ENCODE data around the gene WNK2.

GRCh38 chr9:93355827-93356226 is 171.9 kb downstream of the WNK2 start:
- TF ChIP-seq, protein P1, sequence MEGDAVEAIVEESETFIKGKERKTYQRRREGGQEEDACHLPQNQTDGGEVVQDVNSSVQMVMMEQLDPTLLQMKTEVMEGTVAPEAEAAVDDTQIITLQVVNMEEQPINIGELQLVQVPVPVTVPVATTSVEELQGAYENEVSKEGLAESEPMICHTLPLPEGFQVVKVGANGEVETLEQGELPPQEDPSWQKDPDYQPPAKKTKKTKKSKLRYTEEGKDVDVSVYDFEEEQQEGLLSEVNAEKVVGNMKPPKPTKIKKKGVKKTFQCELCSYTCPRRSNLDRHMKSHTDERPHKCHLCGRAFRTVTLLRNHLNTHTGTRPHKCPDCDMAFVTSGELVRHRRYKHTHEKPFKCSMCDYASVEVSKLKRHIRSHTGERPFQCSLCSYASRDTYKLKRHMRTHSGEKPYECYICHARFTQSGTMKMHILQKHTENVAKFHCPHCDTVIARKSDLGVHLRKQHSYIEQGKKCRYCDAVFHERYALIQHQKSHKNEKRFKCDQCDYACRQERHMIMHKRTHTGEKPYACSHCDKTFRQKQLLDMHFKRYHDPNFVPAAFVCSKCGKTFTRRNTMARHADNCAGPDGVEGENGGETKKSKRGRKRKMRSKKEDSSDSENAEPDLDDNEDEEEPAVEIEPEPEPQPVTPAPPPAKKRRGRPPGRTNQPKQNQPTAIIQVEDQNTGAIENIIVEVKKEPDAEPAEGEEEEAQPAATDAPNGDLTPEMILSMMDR (conservative IDR thresholded peaks at IDR 0.05) = no peak
- no peak for TF ChIP-seq ZFX (IDR thresholded peaks at IDR 0.05)

Measured in C4-2B (cell line).